GM23248 (cell line): ENCODE measurements around the gene GALNT16.

ENCODE experiments used
- EZH2 ChIP-seq: fragments of 200-600 bp; sonication (generic); IDR thresholded peaks from 2 replicates; pipeline ENCODE4 v1.6.1; 2018; ENCODE audit warnings: antibody characterized with exemption, mild to moderate bottlenecking; ENCODE audit not compliant: insufficient read depth, poor library complexity, severe bottlenecking
- EZH2phosphoT487 ChIP-seq: fragments of 200-600 bp; sonication (generic); IDR thresholded peaks from 2 replicates; pipeline ENCODE4 v1.6.1; 2018; ENCODE audit warnings: antibody characterized with exemption, moderate library complexity, mild to moderate bottlenecking, low read depth; ENCODE audit not compliant: insufficient read depth

- TF ChIP-seq EZH2, result no peak
- no peak for TF ChIP-seq EZH2phosphoT487
These were observed 65.8 kb downstream of the GALNT16 start for GRCh38 chr14:69325646-69326265.
